GM18867 (cell line): ENCODE measurements around the gene CACNA1B.
"Not testable (repeated sequence)": the region's sequence is repeated elsewhere in the genome, so short reads cannot be mapped to it uniquely, and the experiment has no call there.

Experiments
- ATAC-seq: cut with Tn5 transposase; IDR thresholded peaks from one replicate; pipeline ENCODE4 v1.9.1; 2021; ENCODE audit warnings: mild to moderate bottlenecking, moderate library complexity; ENCODE audit not compliant: unreplicated experiment

Gene CACNA1B

DNA sequence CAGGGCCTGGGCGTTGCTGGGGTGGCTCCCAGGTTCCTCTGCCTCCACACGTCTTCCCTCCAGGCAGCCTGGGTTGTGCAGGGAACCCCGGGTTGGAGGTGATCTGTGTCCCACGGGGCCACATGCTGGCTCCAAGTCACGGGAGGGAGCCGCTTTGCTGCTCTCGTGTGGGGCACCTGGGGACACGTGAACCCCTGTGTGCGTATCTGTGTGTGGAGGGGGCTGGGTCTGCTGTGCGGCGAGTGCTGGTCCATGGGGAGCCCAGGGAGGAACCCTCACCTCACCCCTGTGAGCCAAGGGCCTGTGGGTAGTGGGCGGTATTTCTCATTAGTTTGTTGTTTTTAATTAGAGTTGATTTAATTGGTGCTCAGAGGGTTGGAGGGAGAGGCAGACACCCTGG lies 7.5 kb downstream of the CACNA1B start:
- not testable (repeated sequence) for ATAC-seq

DNA sequence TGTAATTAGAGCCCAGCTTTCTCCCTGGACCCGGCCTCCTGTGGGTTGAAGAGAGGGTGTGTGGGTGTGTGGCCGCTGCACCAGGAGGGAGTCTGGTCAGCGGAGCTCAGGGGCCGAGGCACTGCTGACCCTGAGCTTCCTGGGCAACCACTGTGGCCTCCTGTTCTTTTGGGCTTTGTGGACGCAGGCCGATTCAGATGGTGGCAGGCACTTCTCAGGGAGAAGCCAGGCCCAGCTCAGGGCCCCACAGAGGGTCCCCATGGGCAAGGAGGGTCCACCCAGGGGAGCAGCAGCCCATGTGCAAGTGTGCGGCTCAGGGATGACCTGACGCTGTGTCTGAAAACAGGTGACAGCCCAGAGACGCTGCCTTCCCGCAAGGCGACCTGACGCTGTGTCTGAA lies 11.0 kb downstream of the CACNA1B start:
- not testable (repeated sequence) for ATAC-seq

GRCh38 chr9:137889966-137890365 lies 12.4 kb downstream of the CACNA1B start:
- not testable (repeated sequence) for ATAC-seq

DNA sequence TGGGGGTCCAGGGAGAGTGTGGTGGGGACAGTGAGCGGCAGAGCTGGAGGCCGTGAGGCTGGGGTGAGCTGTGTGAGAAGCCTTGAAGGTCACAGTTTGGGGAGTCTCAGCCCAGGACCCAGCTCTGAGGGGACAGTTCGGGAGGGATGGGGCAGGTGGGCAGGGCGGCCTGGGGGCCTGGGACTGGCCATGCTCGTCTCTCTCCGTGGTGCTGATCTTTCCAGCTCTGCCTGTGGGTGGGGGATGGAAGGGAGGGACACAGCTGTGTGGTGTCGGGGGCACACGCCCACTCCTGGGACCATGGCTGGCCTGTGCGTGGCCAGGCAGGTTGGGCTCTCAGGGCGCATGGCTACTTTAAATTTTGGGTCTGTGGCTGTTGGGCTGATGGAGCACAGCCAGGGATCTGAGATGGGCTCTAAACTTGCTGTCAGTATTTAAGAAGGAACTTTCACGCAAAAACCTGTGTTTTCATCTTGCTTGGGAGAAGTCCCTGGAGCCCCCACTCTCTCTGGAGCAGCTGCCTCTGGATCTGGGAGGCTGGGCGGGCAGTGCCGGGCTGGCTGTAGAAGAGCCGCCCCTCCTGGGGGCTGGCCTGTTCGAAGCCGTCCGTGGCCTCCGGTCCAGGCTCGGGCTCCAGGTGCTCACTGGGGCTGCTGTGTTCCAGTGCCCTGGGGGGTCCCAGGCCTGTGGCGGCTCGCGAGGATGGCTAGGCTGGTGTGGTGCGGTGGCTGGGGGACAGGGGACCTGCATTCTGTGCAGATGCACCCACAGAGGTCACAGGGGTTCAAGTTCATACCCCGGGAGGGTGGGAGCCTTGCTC lies 13.4 kb downstream of the CACNA1B start:
- ATAC-seq, result not testable (repeated sequence)

DNA sequence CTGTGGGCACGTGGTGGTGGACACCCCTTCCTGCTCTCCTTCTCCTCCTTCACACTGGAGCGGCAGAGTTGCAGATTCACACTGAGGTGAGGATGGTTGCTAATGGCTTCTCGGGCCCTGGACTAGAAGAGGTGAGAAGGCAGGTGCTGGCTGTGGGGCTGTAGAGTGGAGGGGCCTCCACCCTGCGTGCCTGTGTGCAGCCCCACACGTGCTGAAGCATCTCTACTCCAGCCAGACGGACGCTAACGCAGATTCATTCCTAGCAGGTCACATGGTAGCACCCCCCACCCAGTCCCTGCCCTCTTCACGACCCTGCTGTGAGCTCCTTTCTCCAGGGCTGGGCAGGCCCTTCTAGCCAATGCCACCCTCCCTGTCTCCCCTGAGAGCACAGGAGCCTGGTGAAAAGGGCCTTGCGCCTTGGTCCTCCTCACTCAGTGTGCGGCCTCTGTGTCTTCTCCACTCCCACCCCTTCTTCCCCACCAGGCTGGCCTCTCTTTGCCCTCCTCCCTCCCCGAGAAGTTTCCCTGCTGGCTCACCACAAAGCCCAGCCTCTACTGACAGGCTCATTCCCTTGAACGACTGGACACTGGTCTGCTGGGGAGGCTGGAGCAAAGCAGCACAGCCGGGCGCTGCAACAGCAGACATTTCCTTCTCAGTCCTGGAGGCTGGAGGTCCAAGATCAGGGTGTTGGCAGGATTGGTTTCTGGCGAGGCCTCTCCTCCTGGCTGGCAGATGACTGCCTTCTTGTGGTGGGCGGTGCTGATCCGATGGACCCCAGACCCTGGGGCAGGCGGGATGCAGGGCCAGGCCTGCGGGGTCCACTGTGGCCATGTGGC lies 14.2 kb downstream of the CACNA1B start:
- no peak for ATAC-seq

DNA sequence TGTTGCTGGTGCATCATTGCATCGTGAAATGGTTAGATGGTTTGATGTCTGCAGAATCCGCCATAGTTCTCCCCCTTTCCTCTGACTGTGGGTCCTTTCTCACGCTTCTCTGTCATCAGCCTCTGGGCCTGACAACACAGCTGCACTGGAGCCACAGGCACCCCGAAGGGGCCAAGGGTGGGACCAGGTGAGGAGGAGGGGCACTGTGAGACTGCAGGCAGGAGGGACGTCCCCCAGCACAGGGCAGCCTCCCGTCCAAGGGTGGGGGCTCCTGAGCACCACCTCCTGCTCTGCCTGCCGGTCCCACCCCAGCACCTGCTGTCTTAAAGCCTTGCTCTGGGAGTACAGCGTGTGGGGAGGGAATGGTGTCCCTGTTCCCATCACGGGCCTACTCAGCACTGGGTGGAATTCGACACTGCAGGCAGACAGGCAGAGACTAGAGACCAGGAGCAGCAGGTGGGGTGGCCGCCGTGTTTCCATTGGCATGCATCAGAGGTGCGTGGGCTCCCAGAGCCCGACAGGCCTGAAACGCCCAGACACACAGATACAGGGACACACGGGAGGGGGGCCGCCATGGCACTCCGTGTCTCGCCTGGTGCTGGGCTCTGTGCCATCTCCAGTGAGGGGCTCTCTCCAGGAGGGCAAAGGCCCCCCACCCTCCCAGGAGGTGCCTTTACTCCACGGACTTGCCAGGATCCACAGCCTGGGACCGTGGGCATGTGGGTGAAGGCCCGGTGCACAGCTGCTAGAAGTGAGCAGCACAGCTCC lies 15.0 kb downstream of the CACNA1B start:
- no peak for ATAC-seq

DNA sequence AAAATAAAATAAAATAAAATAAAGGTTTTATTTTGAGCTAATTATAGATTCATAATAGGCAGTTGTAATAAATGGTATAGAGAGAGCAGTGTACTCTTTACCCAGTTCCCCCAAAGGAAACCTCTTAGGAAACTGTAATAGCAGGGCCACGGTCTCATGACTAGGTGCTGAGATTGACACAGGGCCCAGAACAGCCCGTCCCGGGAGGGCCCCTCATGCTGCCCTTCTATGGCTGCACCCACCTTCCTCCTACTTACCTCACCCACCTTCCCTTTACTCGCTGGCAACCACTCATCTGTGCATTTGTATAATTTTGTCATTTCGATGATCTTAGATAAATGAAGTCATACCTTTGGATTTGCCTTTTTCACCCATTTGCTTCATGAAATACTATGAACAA lies 16.1 kb downstream of the CACNA1B start:
- no peak for ATAC-seq

DNA sequence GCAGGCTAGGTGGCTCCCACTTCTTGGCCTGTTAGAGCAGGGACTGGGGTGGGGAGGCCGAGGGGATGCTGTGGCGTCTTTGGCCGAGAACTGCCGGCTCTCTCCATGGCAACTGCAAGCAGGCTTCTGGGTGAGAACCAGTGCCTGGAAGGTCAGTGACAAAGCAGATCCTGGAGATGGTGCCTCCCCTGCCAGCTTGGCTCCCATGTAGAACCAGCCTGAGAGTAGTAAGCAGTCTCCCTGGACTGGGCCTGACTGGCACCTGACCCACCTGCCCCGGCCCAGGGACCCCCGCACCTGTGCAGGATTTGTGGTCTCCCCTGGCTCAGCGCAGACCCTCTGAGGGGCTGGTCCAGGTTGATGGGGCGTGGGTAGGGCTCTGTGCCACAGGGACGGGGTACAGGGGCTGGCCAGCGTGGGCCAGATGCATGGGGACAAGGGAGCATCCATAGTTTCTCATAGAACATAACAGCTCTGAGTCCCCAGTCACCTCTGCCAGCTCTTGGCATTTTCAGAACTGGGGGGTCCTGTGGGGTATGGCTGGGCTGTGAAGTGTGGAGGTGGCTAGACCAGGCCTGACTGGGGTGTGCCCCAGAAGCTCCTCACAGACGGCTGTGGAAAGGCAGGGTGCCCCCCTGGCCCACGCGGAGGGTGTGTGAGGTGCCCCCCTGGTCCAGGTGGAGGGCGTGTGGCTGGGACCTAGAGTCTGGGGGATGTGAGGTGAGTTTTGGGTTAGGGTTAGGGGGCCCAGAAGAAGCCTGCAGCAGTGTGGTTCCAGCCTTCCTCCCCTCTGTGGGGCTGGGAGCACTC lies 22.2 kb downstream of the CACNA1B start:
- ATAC-seq, result no peak

- no peak for ATAC-seq
These were observed 23.2 kb downstream of the CACNA1B start for GRCh38 chr9:137900584-137901310.

- no peak for ATAC-seq
These were observed 25.1 kb downstream of the CACNA1B start for GRCh38 chr9:137902646-137903045.

GRCh38 chr9:137905740-137906139 lies 28.2 kb downstream of the CACNA1B start:
- ATAC-seq, result no peak

- ATAC-seq, result no peak
These were observed 30.2 kb downstream of the CACNA1B start for GRCh38 chr9:137907776-137908175.

DNA sequence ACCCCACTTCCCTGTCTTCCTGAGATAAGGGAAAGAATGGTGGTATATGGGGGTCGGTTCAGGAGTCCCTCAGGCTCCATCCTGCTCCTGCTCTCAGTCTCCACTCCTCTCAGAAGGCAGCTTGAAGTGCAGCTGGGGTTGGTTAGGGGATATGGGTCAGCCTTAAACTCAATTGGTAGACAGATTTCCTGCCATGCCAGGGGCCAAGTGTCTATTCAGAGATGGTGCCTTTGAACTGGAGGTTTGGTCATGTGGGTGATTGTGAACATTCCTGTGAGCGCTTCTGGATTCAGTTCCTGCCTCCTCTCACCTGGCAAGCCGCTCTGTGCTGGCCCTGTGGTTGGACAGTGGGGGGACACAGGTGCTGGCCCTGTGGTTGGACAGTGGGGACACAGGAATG lies 35.1 kb downstream of the CACNA1B start:
- ATAC-seq, result no peak

DNA sequence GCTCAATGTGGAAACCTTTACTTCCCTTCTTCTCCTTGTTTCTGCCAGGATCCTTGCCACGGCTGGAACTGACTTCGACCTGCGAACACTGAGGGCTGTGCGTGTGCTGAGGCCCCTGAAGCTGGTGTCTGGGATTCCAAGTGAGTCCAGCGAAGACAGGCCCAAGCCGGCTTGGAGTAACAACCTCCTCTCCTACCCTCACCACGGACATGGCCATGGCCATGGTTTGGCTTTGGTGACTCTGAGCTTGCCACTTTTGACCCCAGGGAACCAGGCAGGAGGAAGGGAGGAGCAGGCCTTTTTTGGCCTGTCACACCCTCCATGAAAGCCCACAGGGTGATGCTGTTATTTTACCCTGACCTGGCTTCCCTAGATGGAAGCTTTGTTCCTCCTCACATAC lies 35.5 kb downstream of the CACNA1B start:
- ATAC-seq, result no peak

GRCh38 chr9:137913771-137914767 lies 36.5 kb downstream of the CACNA1B start:
- ATAC-seq, result no peak

DNA sequence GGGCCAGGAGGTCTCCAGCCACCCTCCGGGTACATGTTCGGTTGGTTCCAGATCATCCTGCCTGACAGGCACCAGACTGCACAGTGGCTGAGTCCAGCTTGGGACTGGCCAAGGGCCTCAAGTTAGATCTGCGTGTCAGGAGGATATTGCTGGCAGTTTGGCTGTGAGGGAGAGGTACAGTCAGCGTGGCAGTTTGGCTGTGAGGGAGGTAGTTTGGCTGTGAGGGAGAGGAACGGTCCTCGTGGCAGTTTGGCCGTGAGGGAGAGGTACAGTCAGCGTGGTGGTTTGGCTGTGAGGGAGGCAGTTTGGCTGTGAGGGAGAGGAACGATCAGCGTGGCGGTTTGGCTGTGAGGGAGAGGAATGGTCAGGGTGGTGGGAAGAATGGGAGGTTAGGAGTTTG lies 39.0 kb downstream of the CACNA1B start:
- ATAC-seq, result no peak

- no peak for ATAC-seq
These were observed 39.5 kb downstream of the CACNA1B start for GRCh38 chr9:137917116-137917515.

DNA sequence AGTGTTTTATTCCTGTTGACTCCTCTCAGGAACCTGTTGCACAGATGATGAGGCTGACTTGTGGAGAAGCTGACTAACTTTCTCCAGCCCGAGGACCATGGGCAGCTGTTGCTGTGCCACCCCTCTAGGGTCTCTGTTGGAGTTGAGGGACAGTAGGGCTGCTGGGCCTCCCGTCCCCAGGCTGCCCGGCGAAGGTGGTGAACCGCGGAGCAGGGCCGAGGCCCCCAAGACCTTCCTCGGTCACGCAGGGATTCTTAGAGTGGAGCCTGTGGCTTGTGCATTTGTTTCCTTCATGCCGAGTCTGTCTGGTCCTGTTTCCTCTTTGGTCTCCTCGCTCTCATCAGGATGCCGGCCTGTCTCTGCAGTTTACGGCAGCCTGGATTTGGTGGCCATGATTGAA lies 40.2 kb downstream of the CACNA1B start:
- no peak for ATAC-seq
